Liver (tissue), 3 donors: ENCODE data around the gene CACNA1B.

Source experiments
- ATF3 ChIP-seq: IDR thresholded peaks from 2 replicates; pipeline ENCODE4 v1.6.1; 2016; ENCODE audit warnings: antibody characterized with exemption
- EGR1 ChIP-seq, 2 donors: IDR thresholded peaks; 2 replicates each; pipeline ENCODE4 v1.6.1; 2016 to 2018; ENCODE audit warnings: antibody characterized with exemption in 2 of 2, low read depth in 2 of 2
- FOXA1 ChIP-seq: IDR thresholded peaks from 2 replicates; pipeline ENCODE4 v1.6.1; 2016; ENCODE audit warnings: antibody characterized with exemption
- GABPA ChIP-seq, 2 donors: IDR thresholded peaks in 1 of 2; conservative IDR thresholded peaks in 1 of 2; 2 replicates each; pipeline ENCODE4 v1.6.1; 2016; ENCODE audit warnings: antibody characterized with exemption in 2 of 2, mild to moderate bottlenecking in 1 of 2, moderate library complexity in 1 of 2
- JUND ChIP-seq, 2 donors: IDR thresholded peaks; 2 replicates each; pipeline ENCODE4 v1.6.1; 2016; ENCODE audit warnings: antibody characterized with exemption in 2 of 2
- MAX ChIP-seq: IDR thresholded peaks from 2 replicates; pipeline ENCODE4 v1.6.1; 2016; ENCODE audit warnings: antibody characterized with exemption
- NR2F2 ChIP-seq: IDR thresholded peaks from 2 replicates; pipeline ENCODE4 v1.6.1; 2016; ENCODE audit warnings: antibody characterized with exemption
- RAD21 ChIP-seq, 2 donors: IDR thresholded peaks; 2 replicates each; pipeline ENCODE4 v1.6.1; 2016; ENCODE audit warnings: antibody characterized with exemption in 2 of 2, mild to moderate bottlenecking in 2 of 2
- REST ChIP-seq: IDR thresholded peaks from 2 replicates; pipeline ENCODE4 v1.6.1; 2016; ENCODE audit warnings: antibody characterized with exemption, mild to moderate bottlenecking
- SP1 ChIP-seq: IDR thresholded peaks from 2 replicates; pipeline ENCODE4 v1.6.1; 2018; ENCODE audit warnings: antibody characterized with exemption, mild to moderate bottlenecking
- TAF1 ChIP-seq: conservative IDR thresholded peaks from 2 replicates; pipeline ENCODE4 v1.6.1; 2016; ENCODE audit warnings: antibody characterized with exemption, mild to moderate bottlenecking
- YY1 ChIP-seq: IDR thresholded peaks from 2 replicates; pipeline ENCODE4 v1.6.1; 2016; ENCODE audit warnings: antibody characterized with exemption, mild to moderate bottlenecking
- TF ChIP-seq, protein P1 (sequence below): fragments of 150-350 bp; IDR thresholded peaks from 2 replicates; pipeline ENCODE4 v1.5.1; 2017; ENCODE audit warnings: improper control_type of control experiment, low read depth, low read length; ENCODE audit not compliant: missing input control
- donor health status: healthy.
- donor health status: healthy.

DNA sequence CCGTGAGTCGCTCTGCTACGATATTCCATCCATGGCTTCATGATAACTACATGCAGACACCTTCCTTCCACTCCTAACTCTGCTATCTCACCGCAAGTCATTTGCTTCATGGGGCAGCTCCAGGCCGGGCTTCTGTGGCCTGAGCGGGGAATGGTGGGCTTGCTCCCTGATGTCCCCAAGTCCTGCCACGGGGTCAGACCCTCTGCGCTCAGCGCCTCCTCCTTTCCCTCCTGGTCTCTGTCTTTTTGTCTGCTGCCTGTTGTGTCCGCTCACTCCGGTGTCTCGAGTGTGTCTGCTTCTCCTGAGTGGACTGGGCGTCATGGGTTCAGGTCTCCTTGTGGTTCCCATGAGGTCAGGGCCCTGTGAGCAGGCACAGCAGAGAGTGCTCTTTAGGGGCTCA, 139.6 kb downstream of the CACNA1B start:
- TF ChIP-seq, protein P1, sequence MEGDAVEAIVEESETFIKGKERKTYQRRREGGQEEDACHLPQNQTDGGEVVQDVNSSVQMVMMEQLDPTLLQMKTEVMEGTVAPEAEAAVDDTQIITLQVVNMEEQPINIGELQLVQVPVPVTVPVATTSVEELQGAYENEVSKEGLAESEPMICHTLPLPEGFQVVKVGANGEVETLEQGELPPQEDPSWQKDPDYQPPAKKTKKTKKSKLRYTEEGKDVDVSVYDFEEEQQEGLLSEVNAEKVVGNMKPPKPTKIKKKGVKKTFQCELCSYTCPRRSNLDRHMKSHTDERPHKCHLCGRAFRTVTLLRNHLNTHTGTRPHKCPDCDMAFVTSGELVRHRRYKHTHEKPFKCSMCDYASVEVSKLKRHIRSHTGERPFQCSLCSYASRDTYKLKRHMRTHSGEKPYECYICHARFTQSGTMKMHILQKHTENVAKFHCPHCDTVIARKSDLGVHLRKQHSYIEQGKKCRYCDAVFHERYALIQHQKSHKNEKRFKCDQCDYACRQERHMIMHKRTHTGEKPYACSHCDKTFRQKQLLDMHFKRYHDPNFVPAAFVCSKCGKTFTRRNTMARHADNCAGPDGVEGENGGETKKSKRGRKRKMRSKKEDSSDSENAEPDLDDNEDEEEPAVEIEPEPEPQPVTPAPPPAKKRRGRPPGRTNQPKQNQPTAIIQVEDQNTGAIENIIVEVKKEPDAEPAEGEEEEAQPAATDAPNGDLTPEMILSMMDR = no peak
- TF ChIP-seq EGR1 (IDR thresholded peaks at IDR 0.05; ENCODE audit: low read depth in 2 of 2) (no peak), GABPA (IDR thresholded peaks at IDR 0.05 in 1 of 2, conservative IDR thresholded peaks at IDR 0.05 in 1 of 2) (no peak), REST (no peak), MAX (no peak), FOXA1 (no peak), TAF1 (no peak), RAD21 (IDR thresholded peaks at IDR 0.05) (no peak), YY1 (no peak), ATF3 (no peak), NR2F2 (no peak), SP1 (no peak), JUND (IDR thresholded peaks at IDR 0.05) (no peak)
